OCI-LY7 (cell line): ENCODE results near the gene KRTAP19-6.
A peak's percentile ranks its signal among the peaks of the same experiment; 100 is the strongest.
"Not testable (repeated sequence)": the region's sequence is repeated elsewhere in the genome, so short reads cannot be mapped to it uniquely, and the experiment has no call there.

Experiments
- CTCF ChIP-seq: fragments of 200-600 bp; sonication (generic); conservative IDR thresholded peaks from 2 replicates; pipeline ENCODE4 v1.5.1; 2014; ENCODE audit warnings: mild to moderate bottlenecking, antibody characterized with exemption, low read length, moderate library complexity, mixed read lengths
- EZH2phosphoT487 ChIP-seq: fragments of 200-600 bp; sonication (generic); IDR thresholded peaks from 2 replicates; pipeline ENCODE4 v1.6.1; 2018; ENCODE audit warnings: low read depth, borderline replicate concordance, mild to moderate bottlenecking, mixed run types, antibody characterized with exemption, low read length, moderate library complexity, mixed read lengths

DNA sequence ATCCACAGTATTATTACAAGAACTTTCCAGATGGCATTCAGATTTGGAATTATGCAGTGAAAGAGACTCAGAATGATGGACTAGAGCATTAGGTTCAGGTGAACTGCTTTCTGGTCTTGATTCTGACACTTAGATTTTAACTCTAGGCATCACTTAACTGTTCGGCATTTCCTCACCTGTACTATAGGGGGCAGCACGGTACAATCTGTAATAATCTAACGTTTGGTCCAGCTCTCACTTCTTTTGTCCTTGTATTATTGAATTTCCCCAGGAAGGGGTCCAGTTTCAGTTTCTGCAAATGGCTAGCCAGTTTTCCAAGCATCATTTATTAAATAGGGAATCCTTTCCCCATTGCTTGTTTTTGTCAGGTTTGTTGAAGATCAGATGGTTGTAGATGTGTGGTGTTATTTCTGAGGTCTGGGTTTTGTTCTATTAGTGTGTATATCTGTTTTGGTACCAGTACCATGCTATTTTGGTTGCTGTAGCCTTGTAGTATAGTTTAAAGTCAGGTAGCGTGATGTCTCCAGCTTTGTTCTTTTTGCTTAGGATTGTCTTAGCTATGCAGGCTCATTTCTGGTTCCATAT lies 36.0 kb downstream of the KRTAP19-6 start:
- TF ChIP-seq CTCF: peak; percentile 72
- TF ChIP-seq EZH2phosphoT487: not testable (repeated sequence)
